CD14-positive monocyte (primary cell): Measurements from ENCODE around the gene MAB21L3. TPM values are rescaled to one million over a fixed set of nuclear protein-coding genes. Genes with fewer than 3 reads are reported as not detected.

Experiments
- DNase-seq, 3 donors: peaks; one replicate each; pipeline ENCODE4 v3.0.0-alpha.2; 2011 to 2022
- H2AFZ ChIP-seq: 2 replicates; pipeline ENCODE4 v1.6.0; 2012; ENCODE audit warnings: mild to moderate bottlenecking, low read depth, low read length, inconsistent platforms; ENCODE audit not compliant: insufficient read depth, poor library complexity, severe bottlenecking
- H3K27ac ChIP-seq, 2 donors: 1 replicate in 1 of 2; 2 replicates in 1 of 2; pipeline ENCODE4 v1.5.1; 2012 to 2013; ENCODE audit warnings: low read length in 2 of 2, control low read depth in 1 of 2, inconsistent platforms in 1 of 2, low read depth in 1 of 2, mild to moderate bottlenecking in 1 of 2
- H3K27me3 ChIP-seq, 2 donors: one replicate each; pipeline versions ENCODE4 v1.6.0 to v1.6.1; 2011 to 2013; ENCODE audit warnings: low read length in 2 of 2; ENCODE audit not compliant: control insufficient read depth in 2 of 2, insufficient read depth in 2 of 2
- H3K36me3 ChIP-seq, 2 donors: replicated peaks in 1 of 2; 1 replicate in 1 of 2; 2 replicates in 1 of 2; pipeline versions ENCODE4 v1.5.1 to v1.6.1; 2012 to 2013; ENCODE audit warnings: low read length in 2 of 2, control low read depth in 1 of 2, inconsistent platforms in 1 of 2, mild to moderate bottlenecking in 1 of 2; ENCODE audit not compliant: insufficient read depth in 2 of 2, control insufficient read depth in 1 of 2
- H3K4me1 ChIP-seq, 2 donors: 1 replicate in 1 of 2; 2 replicates in 1 of 2; pipeline versions ENCODE4 v1.5.1 to v1.6.1; 2012 to 2013; ENCODE audit warnings: low read length in 2 of 2, control low read depth in 1 of 2, inconsistent platforms in 1 of 2, mild to moderate bottlenecking in 1 of 2, moderate library complexity in 1 of 2; ENCODE audit not compliant: insufficient read depth in 2 of 2, control insufficient read depth in 1 of 2
- H3K4me2 ChIP-seq: replicated peaks from 2 replicates; pipeline ENCODE3; 2012; ENCODE audit warnings: low read length, moderate library complexity, mild to moderate bottlenecking; ENCODE audit not compliant: poor library complexity, severe bottlenecking; ENCODE audit errors: extremely low read depth
- H3K4me3 ChIP-seq, 3 experiments: fragments of 200-600 bp in 1 of 3; sonication (generic) in 1 of 3; replicated peaks in 1 of 3; 1 replicate in 2 of 3; 2 replicates in 1 of 3; pipeline ENCODE4 v1.5.1; 2011 to 2013; ENCODE audit warnings: low read length in 3 of 3, mild to moderate bottlenecking in 3 of 3, control low read depth in 2 of 3, low read depth in 2 of 3, inconsistent platforms in 1 of 3, moderate library complexity in 1 of 3
- H3K79me2 ChIP-seq: 2 replicates; pipeline ENCODE4 v1.6.0; 2012; ENCODE audit warnings: mild to moderate bottlenecking, control low read depth, inconsistent platforms, low read length, moderate library complexity; ENCODE audit not compliant: insufficient read depth
- H3K9ac ChIP-seq: 2 replicates; pipeline ENCODE4 v1.6.0; 2017; ENCODE audit warnings: low read length, mild to moderate bottlenecking; ENCODE audit not compliant: insufficient read depth, poor library complexity, severe bottlenecking
- H3K9me3 ChIP-seq, 2 donors: replicated peaks in 1 of 2; 1 replicate in 1 of 2; 2 replicates in 1 of 2; pipeline versions ENCODE4 v1.5.1 to v1.6.1; 2012 to 2013; ENCODE audit warnings: low read length in 2 of 2, control low read depth in 1 of 2; ENCODE audit not compliant: control insufficient read depth in 1 of 2, insufficient read depth in 1 of 2
- H4K20me1 ChIP-seq: 2 replicates; pipeline ENCODE4 v1.6.0; 2012; ENCODE audit warnings: mild to moderate bottlenecking, low read length, control low read depth, moderate library complexity; ENCODE audit not compliant: insufficient read depth
- H3K27ac Mint-ChIP-seq, 7 donors: one replicate each; pipeline ENCODE4 v1.8.0; 2020; ENCODE audit warnings: mild to moderate bottlenecking in 7 of 7, mixed read lengths in 7 of 7, moderate library complexity in 6 of 7, inconsistent platforms in 2 of 7
- H3K27me3 Mint-ChIP-seq, 3 donors: one replicate each; pipeline ENCODE4 v1.8.0; 2021 to 2022; ENCODE audit warnings: low read depth in 3 of 3, mild to moderate bottlenecking in 3 of 3, mixed read lengths in 3 of 3, moderate library complexity in 3 of 3, inconsistent platforms in 1 of 3
- H3K36me3 Mint-ChIP-seq, 2 donors: one replicate each; pipeline ENCODE4 v1.8.0; 2020; ENCODE audit warnings: mixed read lengths in 2 of 2, inconsistent platforms in 1 of 2, mild to moderate bottlenecking in 1 of 2
- H3K4me1 Mint-ChIP-seq: one replicate; pipeline ENCODE4 v1.8.0; 2020; ENCODE audit warnings: mild to moderate bottlenecking, mixed read lengths
- H3K4me3 Mint-ChIP-seq, 2 donors: one replicate each; pipeline ENCODE4 v1.8.0; 2020; ENCODE audit warnings: mild to moderate bottlenecking in 2 of 2, mixed read lengths in 2 of 2, moderate library complexity in 1 of 2
- H3K9me3 Mint-ChIP-seq, 7 donors: one replicate each; pipeline ENCODE4 v1.8.0; 2020 to 2022; ENCODE audit warnings: mixed read lengths in 7 of 7, mild to moderate bottlenecking in 6 of 7, moderate library complexity in 6 of 7, inconsistent platforms in 2 of 7
- WGBS: methylation state at CpG from one replicate; pipeline ENCODE4 v1.1.5; 2013; ENCODE audit warnings: missing lambda C conversion rate; ENCODE audit not compliant: insufficient coverage; 5-methylcytosine and 5-hydroxymethylcytosine counted together
- intact Hi-C, 2 donors: fragments of 100-400 bp; cut with micrococcal nuclease; formaldehyde crosslinking; loops; one replicate each; pipeline versions ENCODE4 v1.15.0 to v1.15.1; 2023
- polyA plus RNA-seq, 3 donors: library from polyadenylated mRNA; depleted of rRNA in 1 of 3; unstranded in 2 of 3; stranded (reverse) in 1 of 3; fragments of 300-500 nt in 2 of 3; fragments of >200 nt in 1 of 3; fragmentation: Illumina TruSeq in 2 of 3; gene quantifications; 1 replicate in 2 of 3; 2 replicates in 1 of 3; pipeline ENCODE4 v1.2.3, GENCODE V29; 2012 to 2021
- TF ChIP-seq, protein P1 (sequence below): fragments of 200-600 bp; IDR thresholded peaks from one replicate; pipeline ENCODE4 v1.8.0; 2022; ENCODE audit warnings: antibody characterized with exemption, mild to moderate bottlenecking

The MAB21L3 gene
- polyA plus RNA-seq, 3 donors, result 0.44 TPM; not detected in 2

DNA sequence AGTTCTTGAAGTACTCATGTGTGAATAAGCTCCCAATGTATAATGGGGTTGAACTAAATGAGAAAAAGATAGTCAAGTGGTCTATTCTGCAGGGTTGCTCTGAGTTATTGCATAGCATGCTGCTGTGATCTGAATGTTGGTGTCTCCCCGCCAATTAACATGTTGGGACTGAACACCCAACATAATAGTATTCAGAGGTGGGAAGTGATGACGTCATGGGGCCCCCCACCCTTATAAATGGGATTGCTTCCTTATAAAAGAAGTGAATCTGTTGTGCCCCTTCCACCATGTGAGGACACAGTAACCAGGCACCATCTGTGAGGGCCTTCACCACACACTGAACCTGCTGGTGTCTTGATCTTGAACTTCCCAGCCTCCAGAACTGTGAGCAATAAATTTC is 50.2 kb downstream of the MAB21L3 start:
- H3K4me1 ChIP-seq, result peaks cover 12 to 16% of the 10 kb centered on the region in 2 donors
- DNase-seq, result no peak
- H3K27me3 ChIP-seq, result no peaks in the 10 kb centered on the region
- H3K4me3 ChIP-seq, result no peak overlapping the region
- no peak overlapping the region for H2AFZ ChIP-seq
- H3K36me3 Mint-ChIP-seq, result no peaks in the 10 kb centered on the region
- TF ChIP-seq, protein P1, sequence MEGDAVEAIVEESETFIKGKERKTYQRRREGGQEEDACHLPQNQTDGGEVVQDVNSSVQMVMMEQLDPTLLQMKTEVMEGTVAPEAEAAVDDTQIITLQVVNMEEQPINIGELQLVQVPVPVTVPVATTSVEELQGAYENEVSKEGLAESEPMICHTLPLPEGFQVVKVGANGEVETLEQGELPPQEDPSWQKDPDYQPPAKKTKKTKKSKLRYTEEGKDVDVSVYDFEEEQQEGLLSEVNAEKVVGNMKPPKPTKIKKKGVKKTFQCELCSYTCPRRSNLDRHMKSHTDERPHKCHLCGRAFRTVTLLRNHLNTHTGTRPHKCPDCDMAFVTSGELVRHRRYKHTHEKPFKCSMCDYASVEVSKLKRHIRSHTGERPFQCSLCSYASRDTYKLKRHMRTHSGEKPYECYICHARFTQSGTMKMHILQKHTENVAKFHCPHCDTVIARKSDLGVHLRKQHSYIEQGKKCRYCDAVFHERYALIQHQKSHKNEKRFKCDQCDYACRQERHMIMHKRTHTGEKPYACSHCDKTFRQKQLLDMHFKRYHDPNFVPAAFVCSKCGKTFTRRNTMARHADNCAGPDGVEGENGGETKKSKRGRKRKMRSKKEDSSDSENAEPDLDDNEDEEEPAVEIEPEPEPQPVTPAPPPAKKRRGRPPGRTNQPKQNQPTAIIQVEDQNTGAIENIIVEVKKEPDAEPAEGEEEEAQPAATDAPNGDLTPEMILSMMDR, result no peak
- no peak overlapping the region for H3K27ac ChIP-seq
- H3K9me3 Mint-ChIP-seq, result peaks cover 0 to 4% (median 2%) of the 10 kb centered on the region in 7 donors
- H3K4me3 Mint-ChIP-seq, result no peak overlapping the region
- no peak overlapping the region for H3K27ac Mint-ChIP-seq
- no peak overlapping the region for H3K4me2 ChIP-seq
- no peaks in the 10 kb centered on the region for H3K9me3 ChIP-seq
- WGBS, result no CpG with 5 or more reads among the region's 2 CpGs
- peaks cover 19% of the 10 kb centered on the region for H3K4me1 Mint-ChIP-seq
- no peaks in the 10 kb centered on the region for H3K79me2 ChIP-seq
- H3K27me3 Mint-ChIP-seq, result peaks cover 0 to 7% (median 3%) of the 10 kb centered on the region in 3 donors
- H3K36me3 ChIP-seq, result no peaks in the 10 kb centered on the region
- no peaks in the 10 kb centered on the region for H4K20me1 ChIP-seq
- H3K9ac ChIP-seq, result no peak overlapping the region
- intact Hi-C loops, result no loop called here

DNA sequence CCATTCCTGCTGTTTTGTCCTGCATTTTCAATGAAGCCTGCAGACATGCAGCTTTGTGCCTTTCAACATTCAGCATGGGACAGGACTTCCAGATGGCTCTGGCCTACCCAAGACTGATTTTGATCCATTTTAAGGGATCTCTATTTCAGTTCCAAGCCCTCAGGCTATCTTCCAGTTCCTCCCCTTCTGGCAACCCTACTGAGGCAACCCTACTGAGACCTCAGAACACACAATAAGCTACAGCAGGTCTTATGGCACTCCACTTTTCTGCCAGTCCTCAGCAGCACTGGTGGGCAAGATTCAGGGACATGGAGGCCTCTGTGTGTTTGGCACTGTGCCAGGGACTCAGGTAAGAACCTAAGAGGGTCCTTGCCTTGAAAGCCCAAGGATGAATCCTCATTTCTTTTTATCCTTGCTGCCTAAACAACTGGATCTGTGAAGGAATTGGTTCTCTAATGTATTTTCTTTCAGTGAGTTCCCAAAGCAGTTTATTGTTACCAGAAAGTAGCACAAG is 50.7 kb downstream of the MAB21L3 start:
- Mint-ChIP-seq H3K36me3 (no peaks in the 10 kb centered on the region), H3K4me1 (peaks cover 19% of the 10 kb centered on the region), H3K27me3 (peaks cover 0 to 7% (median 3%) of the 10 kb centered on the region in 3 donors), H3K4me3 (no peak overlapping the region), H3K9me3 (peaks cover 0 to 4% (median 2%) of the 10 kb centered on the region in 7 donors), H3K27ac (no peak overlapping the region)
- Histone ChIP-seq H3K4me3 (no peak overlapping the region), H3K9ac (no peak overlapping the region), H3K4me1 (peaks cover 12 to 16% of the 10 kb centered on the region in 2 donors), H3K36me3 (no peaks in the 10 kb centered on the region), H4K20me1 (no peaks in the 10 kb centered on the region), H3K9me3 (no peaks in the 10 kb centered on the region), H2AFZ (no peak overlapping the region), H3K4me2 (no peak overlapping the region), H3K27me3 (no peaks in the 10 kb centered on the region), H3K79me2 (no peaks in the 10 kb centered on the region), H3K27ac (no peak overlapping the region)
- no peak for DNase-seq
- intact Hi-C loops, result no loop called here
- TF ChIP-seq, protein P1, result no peak
